GM23338 (cell line): ENCODE measurements around the gene NBDY. TPM values are rescaled to one million over a fixed set of nuclear protein-coding genes. Genes with fewer than 3 reads are reported as not detected.

Source experiments
- ATAC-seq: fragments of 200-7000 bp; cut with Tn5 transposase; 3 replicates; pipeline ENCODE4 v1.9.1; 2020
- DNase-seq: peaks from one replicate; pipeline ENCODE4 v3.0.0-alpha.2; 2015; ENCODE audit warnings: low spot score
- H2AFZ ChIP-seq: fragments of 200-600 bp; sonication (generic); 2 replicates; pipeline ENCODE4 v1.8.0; 2016; ENCODE audit warnings: antibody characterized with exemption, mild to moderate bottlenecking, moderate library complexity
- H3F3A ChIP-seq: fragments of 200-600 bp; sonication (generic); replicated peaks from 2 replicates; pipeline ENCODE4 v1.8.0; 2017; ENCODE audit warnings: antibody characterized with exemption, mixed run types, low read depth
- H3K27ac ChIP-seq: fragments of 200-600 bp; sonication (generic); 2 replicates; pipeline ENCODE4 v1.6.1; 2016; ENCODE audit warnings: low read depth
- H3K27me3 ChIP-seq: fragments of 200-600 bp; sonication (generic); 2 replicates; pipeline ENCODE4 v1.8.0; 2016; ENCODE audit warnings: mild to moderate bottlenecking, mixed run types, moderate library complexity; ENCODE audit not compliant: insufficient read depth
- H3K36me3 ChIP-seq: fragments of 200-600 bp; sonication (generic); 2 replicates; pipeline ENCODE4 v1.8.0; 2016; ENCODE audit warnings: mild to moderate bottlenecking; ENCODE audit not compliant: insufficient read depth
- H3K4me1 ChIP-seq: fragments of 200-600 bp; sonication (generic); 2 replicates; pipeline ENCODE4 v1.8.0; 2016; ENCODE audit warnings: mild to moderate bottlenecking, moderate library complexity; ENCODE audit not compliant: insufficient read depth
- H3K4me2 ChIP-seq: fragments of 200-600 bp; sonication (generic); 2 replicates; pipeline ENCODE4 v1.7.1; 2017; ENCODE audit warnings: mixed run types
- H3K4me3 ChIP-seq: fragments of 200-600 bp; sonication (generic); 2 replicates; pipeline ENCODE4 v1.6.1; 2016; ENCODE audit warnings: mixed run types
- H3K79me2 ChIP-seq: fragments of 200-600 bp; sonication (generic); replicated peaks from 2 replicates; pipeline ENCODE4 v1.8.0; 2017; ENCODE audit warnings: mild to moderate bottlenecking; ENCODE audit not compliant: insufficient read depth
- H3K9me2 ChIP-seq: fragments of 200-600 bp; sonication (generic); 2 replicates; pipeline ENCODE4 v1.8.0; 2017; ENCODE audit not compliant: insufficient read depth
- H4K20me1 ChIP-seq: fragments of 200-600 bp; sonication (generic); replicated peaks from 2 replicates; pipeline ENCODE4 v1.8.0; 2017; ENCODE audit warnings: mild to moderate bottlenecking; ENCODE audit not compliant: insufficient read depth
- H3K27ac Mint-ChIP-seq: 2 replicates; pipeline ENCODE4 v1.8.0; 2020; ENCODE audit warnings: inconsistent platforms, mild to moderate bottlenecking, moderate library complexity, mixed read lengths
- H3K27me3 Mint-ChIP-seq: 3 replicates; pipeline ENCODE4 v1.8.0; 2022; ENCODE audit warnings: low read depth, mild to moderate bottlenecking, moderate library complexity, mixed read lengths, inconsistent platforms; ENCODE audit not compliant: insufficient read depth, poor library complexity
- H3K36me3 Mint-ChIP-seq: 3 replicates; pipeline ENCODE4 v1.8.0; 2021; ENCODE audit warnings: low read depth, mild to moderate bottlenecking, inconsistent platforms, moderate library complexity, mixed read lengths
- H3K4me1 Mint-ChIP-seq: 3 replicates; pipeline ENCODE4 v1.8.0; 2020; ENCODE audit warnings: mild to moderate bottlenecking, inconsistent platforms, mixed read lengths
- H3K4me3 Mint-ChIP-seq: 3 replicates; pipeline ENCODE4 v1.8.0; 2021; ENCODE audit warnings: moderate library complexity, mild to moderate bottlenecking, inconsistent platforms, mixed read lengths
- H3K9me3 Mint-ChIP-seq: 3 replicates; pipeline ENCODE4 v1.8.0; 2020; ENCODE audit warnings: moderate library complexity, mild to moderate bottlenecking, inconsistent platforms, mixed read lengths
- CREB1 ChIP-seq: fragments of 250-450 bp; sonication (Bioruptor Pico); IDR thresholded peaks from 2 replicates; pipeline ENCODE4 v1.5.0; 2020; ENCODE audit warnings: low read depth, mild to moderate bottlenecking, moderate library complexity
- CTCF ChIP-seq, 2 experiments: fragments of 200-600 bp in 1 of 2; sonication (generic) in 1 of 2; conservative IDR thresholded peaks; 2 replicates each; pipeline versions ENCODE4 v1.5.1 to v1.6.1; 2016 to 2017; ENCODE audit warnings: antibody characterized with exemption in 2 of 2, low read depth in 2 of 2, mild to moderate bottlenecking in 2 of 2, moderate library complexity in 1 of 2
- ETS1 ChIP-seq: IDR thresholded peaks from 2 replicates; pipeline ENCODE4 v1.6.1; 2016; ENCODE audit warnings: antibody characterized with exemption
- EZH2phosphoT487 ChIP-seq: fragments of 200-600 bp; sonication (generic); IDR thresholded peaks from one replicate; pipeline ENCODE4 v1.8.1; 2018; ENCODE audit warnings: antibody characterized with exemption; ENCODE audit not compliant: unreplicated experiment
- JUNB ChIP-seq: IDR thresholded peaks from one replicate; pipeline ENCODE4 v1.6.1; 2016; ENCODE audit warnings: antibody characterized with exemption; ENCODE audit not compliant: unreplicated experiment
- NANOG ChIP-seq: IDR thresholded peaks from 2 replicates; pipeline ENCODE4 v1.6.1; 2016; ENCODE audit warnings: antibody characterized with exemption, borderline replicate concordance
- POLR2AphosphoS5 ChIP-seq: IDR thresholded peaks from 2 replicates; pipeline ENCODE4 v1.6.1; 2016; ENCODE audit warnings: antibody characterized with exemption, low read depth
- REST ChIP-seq: IDR thresholded peaks from one replicate; pipeline ENCODE4 v1.6.1; 2018; ENCODE audit warnings: antibody characterized with exemption; ENCODE audit not compliant: unreplicated experiment
- ZNF114 ChIP-seq: fragments of 250-450 bp; sonication (Bioruptor Pico); IDR thresholded peaks from 2 replicates; pipeline ENCODE4 v1.5.0; 2020; ENCODE audit warnings: mild to moderate bottlenecking, moderate library complexity
- ZNF331 ChIP-seq: fragments of 250-450 bp; sonication (Bioruptor Pico); IDR thresholded peaks from 2 replicates; pipeline ENCODE4 v1.5.0; 2020; ENCODE audit warnings: low read depth, mild to moderate bottlenecking, moderate library complexity
- ZNF462 ChIP-seq: fragments of 250-450 bp; sonication (Bioruptor Pico); IDR thresholded peaks from 2 replicates; pipeline ENCODE4 v1.5.0; 2020; ENCODE audit warnings: mild to moderate bottlenecking, moderate library complexity
- polyA plus RNA-seq: library from polyadenylated mRNA; unstranded; fragments of >200 nt; fragmentation: Nextera tagmentation; extraction: Ambion mirVana; gene quantifications from 2 replicates; pipeline ENCODE4 v1.2.1, GENCODE V29; 2016
- total RNA-seq: library from RNA; depleted of rRNA; stranded (reverse); fragments of >200 nt; shearing (Covaris generic); gene quantifications from 2 replicates; pipeline ENCODE4 v1.2.3, GENCODE V29; 2014

The NBDY gene
- total and polyA plus RNA-seq, 2 experiments from 2014 or later = 9.6 to 206 TPM

- TF ChIP-seq REST (no peak), EZH2phosphoT487 (no peak), ETS1 (no peak), NANOG (no peak), JUNB (no peak), ZNF331 (CRISPR knock-in tag) (no peak), CTCF (conservative IDR thresholded peaks at IDR 0.05; ENCODE audit: low read depth in 2 of 2) (no peak)
Observed at GRCh38 chrX:56803850-56804681, 75.0 kb downstream of the NBDY start (continued).

GRCh38 chrX:56804867-56805266, 75.8 kb downstream of the NBDY start:
- peaks cover 31% of the 10 kb centered on the region for H3K36me3 Mint-ChIP-seq
- no peak for ATAC-seq
- no peak overlapping the region for H3K27ac Mint-ChIP-seq
- no peak for DNase-seq
- no peaks in the 10 kb centered on the region for H4K20me1 ChIP-seq
- H3K4me1 Mint-ChIP-seq = peaks cover 24% of the 10 kb centered on the region
- no peaks in the 10 kb centered on the region; the same call in 1 of the 3 replicates for H3K9me3 Mint-ChIP-seq
- H3K4me2 ChIP-seq = no peak overlapping the region
- H3K9me2 ChIP-seq = no peaks in the 10 kb centered on the region
- no peaks in the 10 kb centered on the region for H3K36me3 ChIP-seq
- H3K27me3 ChIP-seq = no peaks in the 10 kb centered on the region
- H3K27ac ChIP-seq = no peak overlapping the region
- no peaks in the 10 kb centered on the region for H3F3A ChIP-seq
- H3K4me1 ChIP-seq = peaks cover 3% of the 10 kb centered on the region; the same call in 1 of the 2 replicates
- H3K27me3 Mint-ChIP-seq = peaks cover 2% of the 10 kb centered on the region
- H3K79me2 ChIP-seq = peaks cover 21% of the 10 kb centered on the region
- no peak overlapping the region for H2AFZ ChIP-seq
- no peak overlapping the region for H3K4me3 Mint-ChIP-seq
- H3K4me3 ChIP-seq = no peak overlapping the region
- TF ChIP-seq JUNB = no peak
- TF ChIP-seq CREB1 = no peak
- no peak for TF ChIP-seq EZH2phosphoT487
- TF ChIP-seq ZNF462 (CRISPR knock-in tag) = no peak
- TF ChIP-seq ZNF331 (CRISPR knock-in tag) = no peak
- TF ChIP-seq ZNF114 (CRISPR knock-in tag) = no peak
- no peak for TF ChIP-seq NANOG
- TF ChIP-seq POLR2AphosphoS5 = no peak
